ENCODE results near the gene ZNF146.

DNA sequence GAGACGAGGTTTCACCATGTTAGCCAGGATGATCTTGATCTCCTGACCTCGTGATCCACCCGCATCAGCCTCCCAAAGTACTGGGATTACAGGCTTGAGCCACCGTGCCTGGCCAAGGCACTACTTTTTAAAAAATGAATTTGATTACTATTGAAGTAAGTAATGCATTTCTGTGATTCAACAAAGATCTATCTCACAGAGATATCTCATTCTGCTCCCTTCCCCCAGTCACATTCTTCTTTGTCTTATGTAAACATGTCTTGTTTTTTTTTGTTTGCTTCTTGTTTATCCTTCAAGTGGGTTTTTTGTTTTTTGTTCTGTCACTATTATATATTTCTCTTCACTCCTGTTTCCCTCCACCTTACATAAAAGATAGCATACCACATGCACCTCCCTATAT is 6.6 kb downstream of the ZNF146 start:
- TF ChIP-seq, protein P1, sequence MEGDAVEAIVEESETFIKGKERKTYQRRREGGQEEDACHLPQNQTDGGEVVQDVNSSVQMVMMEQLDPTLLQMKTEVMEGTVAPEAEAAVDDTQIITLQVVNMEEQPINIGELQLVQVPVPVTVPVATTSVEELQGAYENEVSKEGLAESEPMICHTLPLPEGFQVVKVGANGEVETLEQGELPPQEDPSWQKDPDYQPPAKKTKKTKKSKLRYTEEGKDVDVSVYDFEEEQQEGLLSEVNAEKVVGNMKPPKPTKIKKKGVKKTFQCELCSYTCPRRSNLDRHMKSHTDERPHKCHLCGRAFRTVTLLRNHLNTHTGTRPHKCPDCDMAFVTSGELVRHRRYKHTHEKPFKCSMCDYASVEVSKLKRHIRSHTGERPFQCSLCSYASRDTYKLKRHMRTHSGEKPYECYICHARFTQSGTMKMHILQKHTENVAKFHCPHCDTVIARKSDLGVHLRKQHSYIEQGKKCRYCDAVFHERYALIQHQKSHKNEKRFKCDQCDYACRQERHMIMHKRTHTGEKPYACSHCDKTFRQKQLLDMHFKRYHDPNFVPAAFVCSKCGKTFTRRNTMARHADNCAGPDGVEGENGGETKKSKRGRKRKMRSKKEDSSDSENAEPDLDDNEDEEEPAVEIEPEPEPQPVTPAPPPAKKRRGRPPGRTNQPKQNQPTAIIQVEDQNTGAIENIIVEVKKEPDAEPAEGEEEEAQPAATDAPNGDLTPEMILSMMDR (IDR thresholded peaks at IDR 0.05): no peak
- TF ChIP-seq POLR2AphosphoS5 (IDR thresholded peaks at IDR 0.05) (no peak), POLR2A (IDR thresholded peaks at IDR 0.05) (no peak)

Measured in stomach (tissue), 4 donors.